Activated T-helper 17 cell treated with anti-CD3 and anti-CD28 coated beads, Interleukin-2, amount 50 U/mL, for 72 hours (primary cell): ENCODE measurements around the gene RPUSD1. TPM values are rescaled to one million over a fixed set of nuclear protein-coding genes. Genes with fewer than 3 reads are reported as not detected.

ENCODE experiments used
- total RNA-seq, 2 donors: library from RNA; stranded (reverse); gene quantifications; one replicate each; pipeline ENCODE4 v1.2.3, GENCODE V29; 2022

The RPUSD1 gene
- total RNA-seq, 2 donors from 2014 or later, result 13.2 to 40.6 TPM

Other genes with a start within 250 kb of the RPUSD1 start
- gene PRR35, start 228.0 kb downstream of the RPUSD1 start, total RNA-seq, result not detected
- 1 to 10 TPM in 1 of 2 donors, under 1 TPM in 1; 0.80 to 1.1 TPM for gene NHLRC4, start 221.4 kb downstream of the RPUSD1 start, total RNA-seq
- 10 to 100 TPM; 28.0 to 34.2 TPM for gene PIGQ, start 218.4 kb downstream of the RPUSD1 start, total RNA-seq
- gene RAB40C, start 198.3 kb downstream of the RPUSD1 start, total RNA-seq, result 10 to 100 TPM; 12.9 TPM
- under 1 TPM; 0.45 to 0.53 TPM for gene WFIKKN1, start 157.4 kb downstream of the RPUSD1 start, total RNA-seq
- gene METTL26, start 152.1 kb downstream of the RPUSD1 start, total RNA-seq, result 100 to 1,000 TPM in 1 of 2 donors, 10 to 100 TPM in 1; 87.4 to 115 TPM
- gene MCRIP2, start 146.6 kb downstream of the RPUSD1 start, total RNA-seq, result 10 to 100 TPM; 29.2 to 54.5 TPM
- 10 to 100 TPM; 50.7 to 93.9 TPM for gene WDR90, start 139.0 kb downstream of the RPUSD1 start, total RNA-seq
- 100 to 1,000 TPM; 134 to 149 TPM for gene RHOT2, start 120.2 kb downstream of the RPUSD1 start, total RNA-seq
- 1 to 10 TPM; 2.9 to 5.4 TPM for gene RHBDL1, start 112.7 kb downstream of the RPUSD1 start, total RNA-seq
- 10 to 100 TPM; 47.5 to 98.2 TPM for gene STUB1, start 108.0 kb downstream of the RPUSD1 start, total RNA-seq
- 10 to 100 TPM; 16.8 to 26.8 TPM for gene JMJD8, start 104.0 kb downstream of the RPUSD1 start, total RNA-seq
- 10 to 100 TPM; 15.6 to 18.7 TPM for gene WDR24, start 98.0 kb downstream of the RPUSD1 start, total RNA-seq
- gene FBXL16, start 82.6 kb downstream of the RPUSD1 start, total RNA-seq, result 10 to 100 TPM in 1 of 2 donors, 1 to 10 TPM in 1; 6.4 to 23.6 TPM
- 1 to 10 TPM; 4.5 to 8.4 TPM for gene METRN, start 73.3 kb downstream of the RPUSD1 start, total RNA-seq
- gene ANTKMT, start 67.2 kb downstream of the RPUSD1 start, total RNA-seq, result 10 to 100 TPM; 13.5 to 22.4 TPM
- gene CCDC78, start 61.9 kb downstream of the RPUSD1 start, total RNA-seq, result 1 to 10 TPM; 4.3 to 4.4 TPM
- 10 to 100 TPM in 1 of 2 donors, 1 to 10 TPM in 1; 9.2 to 14.0 TPM for gene HAGHL, start 61.3 kb downstream of the RPUSD1 start, total RNA-seq
- 10 to 100 TPM; 39.2 to 47.1 TPM for gene CIAO3, start 47.4 kb downstream of the RPUSD1 start, total RNA-seq
- gene MSLN, start 27.6 kb downstream of the RPUSD1 start, total RNA-seq, result not detected
- 10 to 100 TPM; 65.4 to 87.1 TPM for gene CHTF18, start 239 bp upstream of the RPUSD1 start, total RNA-seq
- not detected for gene GNG13, start 12.4 kb upstream of the RPUSD1 start, total RNA-seq
- 10 to 100 TPM; 12.3 to 17.8 TPM for gene LMF1, start 182.6 kb upstream of the RPUSD1 start, total RNA-seq
- gene SOX8, start 193.4 kb upstream of the RPUSD1 start, total RNA-seq, result 1 to 10 TPM in 1 of 2 donors, under 1 TPM in 1; 0.35 to 3.8 TPM